NB4 (cell line): ENCODE results near the gene UQCC2.

ENCODE experiments used
- DNase-seq: peaks from one replicate; pipeline ENCODE4 v3.0.0; 2010; ENCODE audit warnings: low read depth
- H3K4me3 ChIP-seq: one replicate; pipeline ENCODE4 v1.5.1; 2011; ENCODE audit warnings: mild to moderate bottlenecking, low read depth, low read length, moderate library complexity
- CTCF ChIP-seq: IDR thresholded peaks from one replicate; pipeline ENCODE4 v1.5.1; 2012; ENCODE audit warnings: low read depth, low read length
- MAX ChIP-seq: IDR thresholded peaks from 2 replicates; pipeline ENCODE4 v1.6.1; 2011; ENCODE audit warnings: low read depth, low read length
- MYC ChIP-seq: IDR thresholded peaks from 2 replicates; pipeline ENCODE4 v1.6.1; 2011; ENCODE audit warnings: low read depth, low read length
- POLR2A ChIP-seq: IDR thresholded peaks from 2 replicates; pipeline ENCODE4 v1.6.1; 2011; ENCODE audit warnings: mild to moderate bottlenecking; ENCODE audit not compliant: insufficient read length; ENCODE audit errors: extremely low read depth

UQCC2 gene

GRCh38 chr6:33663028-33663427, 48.5 kb downstream of the UQCC2 start:
- no peak overlapping the region for H3K4me3 ChIP-seq
- TF ChIP-seq POLR2A, result no peak
- TF ChIP-seq MAX, result no peak
- no peak for TF ChIP-seq CTCF
- no peak for TF ChIP-seq MYC
- no peak for DNase-seq

- no peak overlapping the region for H3K4me3 ChIP-seq
- DNase-seq, result no peak
- TF ChIP-seq POLR2A, result no peak
- TF ChIP-seq CTCF, result no peak
- TF ChIP-seq MYC, result no peak
- no peak for TF ChIP-seq MAX
Observed at GRCh38 chr6:33662318-33662717, 49.2 kb downstream of the UQCC2 start.

- TF ChIP-seq MYC (no peak), POLR2A (no peak), MAX (no peak), CTCF (no peak)
- H3K4me3 ChIP-seq, result no peak overlapping the region
- DNase-seq, result no peak
Observed at GRCh38 chr6:33661106-33661838, 50.2 kb downstream of the UQCC2 start.

- no peak for DNase-seq
- TF ChIP-seq POLR2A (no peak), MYC (no peak), MAX (no peak), CTCF (no peak)
- H3K4me3 ChIP-seq, result no peak overlapping the region
Observed at GRCh38 chr6:33659986-33660385, 51.5 kb downstream of the UQCC2 start.

GRCh38 chr6:33658982-33659689, 52.4 kb downstream of the UQCC2 start:
- H3K4me3 ChIP-seq, result no peak overlapping the region
- no peak for DNase-seq
- TF ChIP-seq CTCF, result no peak
- no peak for TF ChIP-seq MAX
- TF ChIP-seq MYC, result no peak
- no peak for TF ChIP-seq POLR2A
